ENCODE results near the gene STRA8.

Gene STRA8, protein sequence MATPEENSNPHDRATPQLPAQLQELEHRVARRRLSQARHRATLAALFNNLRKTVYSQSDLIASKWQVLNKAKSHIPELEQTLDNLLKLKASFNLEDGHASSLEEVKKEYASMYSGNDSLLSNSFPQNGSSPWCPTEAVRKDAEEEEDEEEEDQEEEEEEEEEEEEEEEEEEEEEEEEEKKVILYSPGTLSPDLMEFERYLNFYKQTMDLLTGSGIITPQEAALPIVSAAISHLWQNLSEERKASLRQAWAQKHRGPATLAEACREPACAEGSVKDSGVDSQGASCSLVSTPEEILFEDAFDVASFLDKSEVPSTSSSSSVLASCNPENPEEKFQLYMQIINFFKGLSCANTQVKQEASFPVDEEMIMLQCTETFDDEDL

DNA sequence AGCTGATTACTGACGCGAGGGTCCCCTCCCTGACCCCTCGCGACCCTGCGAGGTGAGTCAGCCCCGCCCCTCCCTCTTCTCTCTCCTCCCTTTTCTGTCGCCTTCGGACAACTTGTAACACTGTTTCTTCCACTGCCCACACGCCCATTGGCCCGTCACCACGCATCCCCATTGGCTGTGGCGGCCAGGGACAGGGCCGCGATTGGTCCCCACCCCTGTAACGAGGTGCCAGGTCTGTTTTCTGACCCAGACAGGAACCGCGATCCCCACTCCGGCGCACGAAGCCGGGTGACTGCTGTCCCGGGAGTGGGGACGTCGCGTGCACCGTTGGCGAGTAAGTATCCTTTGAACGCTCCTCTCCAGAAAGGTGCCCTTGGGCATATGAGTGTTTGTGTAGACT is at the start of gene STRA8:
TSS of gene STRA8 (plus strand) at position 269 of the 400 bp plus-strand sequence. CDS start 6,687 bp downstream, outside the sequence.
- no peak for DNase-seq

DNA sequence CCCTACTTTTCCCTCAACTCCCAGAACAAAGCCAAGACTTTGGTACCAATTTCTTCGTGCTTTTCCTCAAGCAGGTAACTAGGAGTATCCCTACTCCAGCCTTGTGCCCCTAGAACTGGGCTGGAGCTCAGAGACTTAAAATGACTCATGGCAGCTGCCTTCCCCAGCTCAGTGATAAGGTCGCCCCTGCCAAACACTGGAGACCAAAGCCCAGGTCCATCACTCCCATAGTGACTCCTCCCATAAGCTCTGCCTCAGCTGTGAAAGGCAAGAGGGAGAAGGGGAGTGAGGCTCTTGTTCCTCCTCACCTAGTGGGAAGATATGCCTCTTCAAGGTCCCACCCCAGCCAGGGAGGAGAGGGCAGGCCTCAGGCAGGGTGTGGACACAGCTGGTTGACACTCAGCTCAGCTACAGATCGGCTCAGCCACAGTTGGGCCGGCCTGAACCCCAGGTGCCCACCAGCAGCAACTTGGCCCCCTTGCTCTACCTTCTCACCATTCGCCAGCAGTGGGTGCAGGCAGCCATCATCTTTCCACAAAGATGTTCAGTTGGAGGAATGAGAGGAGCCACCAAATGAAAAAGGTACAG is 49.3 kb upstream of the STRA8 start:
- DNase-seq, result no peak

DNA sequence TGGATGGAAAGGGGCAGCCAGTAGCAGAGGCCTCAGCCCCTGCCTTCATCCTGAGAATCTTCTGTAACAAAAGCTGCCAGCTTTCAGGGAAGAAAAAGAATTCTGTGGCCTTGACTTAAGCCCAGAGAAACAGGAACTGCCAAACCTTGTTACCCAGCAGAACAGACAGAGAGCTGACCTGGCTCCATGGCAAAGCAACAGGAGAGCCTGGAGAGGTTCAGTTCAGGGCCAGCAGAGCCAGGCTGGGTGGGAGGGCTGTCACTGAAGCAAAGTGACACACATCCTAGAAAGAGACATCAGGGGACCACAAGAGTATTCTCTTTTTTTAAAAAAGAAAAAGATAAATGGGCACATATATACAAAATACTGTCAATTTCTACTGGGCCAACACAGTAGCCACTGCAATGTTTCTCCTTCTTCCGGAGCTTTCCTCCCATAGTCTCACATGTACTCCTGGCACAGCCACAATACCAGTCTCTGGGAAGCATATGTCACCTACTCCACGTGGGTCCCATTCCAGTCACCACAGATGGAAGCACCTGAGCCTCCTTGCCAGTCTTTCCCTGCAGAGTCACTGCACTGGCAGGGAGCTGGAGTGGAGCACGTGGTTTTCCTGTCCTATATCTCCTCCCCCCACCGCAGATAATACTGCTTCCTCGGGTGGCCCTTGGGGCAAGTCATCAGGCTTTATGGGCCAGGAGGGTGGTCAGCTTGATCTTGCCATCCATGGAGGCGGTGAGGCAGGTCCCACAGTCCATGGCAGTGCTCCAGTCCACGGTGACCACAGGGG is 48.0 kb upstream of the STRA8 start:
- DNase-seq, result no peak

DNA sequence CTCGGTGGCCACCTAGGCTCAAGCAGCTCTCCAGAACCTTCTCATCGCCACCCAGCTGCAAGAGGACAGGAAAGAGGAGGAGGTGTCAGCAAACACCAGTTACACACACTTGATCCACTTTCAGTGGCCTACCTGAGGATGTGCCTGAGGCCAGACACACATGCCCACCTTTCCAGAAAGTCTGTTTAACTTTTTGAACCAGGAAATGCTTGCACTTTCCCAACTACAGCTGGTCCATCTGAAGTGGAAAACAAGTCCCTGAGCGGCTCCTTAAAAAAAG is 47.4 kb upstream of the STRA8 start:
- DNase-seq, result no peak

DNA sequence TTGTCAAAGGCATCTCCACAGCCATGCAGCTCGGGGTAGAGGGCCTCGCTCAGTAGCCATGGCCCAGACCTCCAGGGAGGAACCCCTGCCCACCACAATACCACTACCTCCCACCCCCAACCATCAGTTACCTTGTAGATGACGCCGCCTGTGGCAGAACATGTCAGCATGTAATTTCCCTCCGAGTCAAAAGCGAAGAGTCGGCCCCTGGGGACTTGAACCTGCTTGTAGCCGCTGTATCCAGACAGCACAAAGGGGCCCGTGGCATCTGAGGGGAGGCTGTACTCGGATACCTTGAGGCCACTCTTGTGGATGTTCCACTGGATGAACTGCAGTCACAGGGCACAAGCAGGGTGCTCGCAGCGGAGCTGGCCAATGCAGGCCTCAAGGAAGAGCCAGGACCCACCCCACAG is 46.8 kb upstream of the STRA8 start:
- no peak for DNase-seq

DNA sequence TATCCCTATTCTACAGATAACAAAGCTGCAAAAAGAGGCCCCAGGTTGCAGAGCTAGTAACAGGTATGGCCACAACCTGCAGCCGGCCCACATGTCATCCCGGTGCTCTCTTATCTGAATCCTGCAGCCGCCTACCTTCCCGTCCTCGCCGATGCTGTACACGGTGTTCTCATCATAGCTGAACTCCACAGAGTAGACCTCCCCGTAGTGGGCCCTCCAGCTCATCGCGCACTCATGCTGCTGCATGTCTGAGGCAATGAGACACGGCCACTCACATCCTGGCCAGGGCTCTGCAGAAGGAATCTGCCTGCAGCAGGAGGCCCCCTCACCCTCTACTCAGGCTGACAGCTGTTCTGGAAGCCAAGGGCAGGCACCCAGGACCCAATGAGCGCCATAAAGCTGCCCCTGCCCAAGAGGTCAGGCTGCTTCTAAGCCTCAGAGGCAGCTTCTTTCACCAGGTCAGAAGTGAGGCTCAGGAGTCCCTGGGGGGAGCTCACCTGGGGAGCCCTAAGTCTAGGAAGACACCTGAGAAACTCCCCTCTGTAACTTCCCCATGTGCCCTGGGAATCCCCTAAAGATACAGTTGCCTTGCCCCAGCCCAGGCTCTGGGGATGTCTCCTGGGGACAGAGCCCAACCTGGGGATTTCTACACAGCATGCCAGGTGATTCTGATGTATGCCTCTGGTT is 45.2 kb upstream of the STRA8 start:
- DNase-seq, result no peak

- DNase-seq, result no peak
Measured at GRCh38 chr7:135189221-135189662, 44.4 kb upstream of the STRA8 start.

DNA sequence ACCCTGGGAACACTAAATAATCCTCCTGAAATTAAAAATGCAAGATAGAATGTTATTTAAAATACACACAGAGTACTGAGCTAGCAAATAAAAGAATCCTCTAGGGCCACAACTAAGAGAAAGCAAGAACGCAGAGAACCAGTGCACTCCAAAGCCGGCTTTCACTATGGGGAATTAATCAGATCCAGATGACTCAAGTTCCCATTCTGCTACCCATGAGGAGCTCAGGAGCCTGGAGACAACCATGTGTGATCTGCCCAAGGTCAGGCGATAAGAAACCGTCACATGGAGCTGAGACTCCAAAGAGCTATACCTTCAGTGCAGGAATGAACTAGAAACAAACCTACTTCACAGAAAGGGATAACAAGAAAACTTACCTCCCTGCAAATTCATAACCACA is 43.7 kb upstream of the STRA8 start:
- DNase-seq, result no peak

DNA sequence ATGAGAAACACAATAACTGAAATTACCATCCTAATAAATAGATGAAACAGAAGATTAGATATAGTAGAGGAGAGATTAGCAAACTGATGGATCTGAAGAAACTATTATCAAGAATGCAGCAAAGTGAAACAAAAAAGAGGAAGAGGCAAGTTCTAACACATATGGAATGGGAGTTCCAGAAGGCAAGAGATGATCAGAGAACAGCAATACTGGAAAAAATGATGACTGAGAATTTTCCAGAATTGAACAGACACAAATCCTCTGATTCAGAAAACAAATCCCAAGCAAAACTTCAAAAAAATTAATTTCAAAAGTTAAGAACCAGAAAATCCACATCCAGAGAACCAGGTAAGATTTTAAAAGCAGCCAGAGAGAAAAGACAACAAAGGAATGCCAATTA is 42.9 kb upstream of the STRA8 start:
- no peak for DNase-seq

DNA sequence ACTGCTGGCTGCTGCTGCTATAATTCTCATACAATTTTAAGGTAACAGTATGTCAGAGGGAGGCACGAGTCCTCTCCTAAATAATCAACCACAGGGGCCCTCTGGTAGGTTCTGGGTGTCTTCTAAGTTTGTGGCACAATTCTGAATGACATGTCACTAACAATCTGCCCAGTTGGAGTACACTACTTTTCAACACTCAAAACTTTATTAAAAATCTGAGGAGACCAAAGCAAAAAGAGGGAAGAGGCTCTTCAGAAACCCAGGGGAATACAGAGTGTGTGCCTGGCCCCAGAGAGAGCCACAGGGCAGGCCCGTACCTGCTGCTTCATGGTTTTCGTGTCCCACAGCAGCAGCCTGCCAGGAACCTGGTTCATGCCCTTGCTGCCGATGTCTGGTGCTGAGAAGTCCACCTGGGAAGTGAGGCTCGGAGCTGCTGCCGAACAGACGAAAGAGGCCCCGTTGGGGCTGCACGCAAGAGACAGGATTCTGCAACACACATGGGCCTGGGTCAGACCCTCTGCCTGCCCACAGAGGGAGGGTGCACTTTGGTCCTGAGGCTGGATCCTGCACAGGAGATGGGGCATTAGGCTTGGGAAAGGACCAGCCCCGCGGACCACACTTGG is 40.6 kb upstream of the STRA8 start:
- DNase-seq, result no peak

DNA sequence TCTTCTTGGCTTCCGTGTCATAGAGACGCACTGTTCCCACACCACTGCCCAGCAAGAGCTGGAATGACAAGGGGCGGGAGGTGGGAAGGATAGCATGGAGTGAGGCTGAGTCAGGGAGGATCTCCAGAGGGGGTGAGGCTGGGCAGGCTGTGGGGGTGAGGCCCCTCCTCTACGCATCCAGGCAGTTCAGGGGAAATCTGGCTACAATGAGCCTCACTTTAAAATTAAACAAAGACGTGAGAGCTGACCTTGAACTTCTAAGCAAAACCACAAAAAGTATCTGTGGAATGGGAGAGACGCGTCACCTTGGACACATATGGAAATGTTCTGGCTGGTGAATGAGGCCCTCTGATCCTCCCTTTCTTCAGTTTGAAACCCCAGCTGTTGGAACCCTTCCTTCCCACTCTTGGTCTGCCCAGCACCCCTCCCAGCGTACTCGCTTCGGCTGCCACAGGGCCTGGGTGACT is 40.0 kb upstream of the STRA8 start:
- DNase-seq, result no peak

GRCh38 chr7:135194494-135195095 is 39.0 kb upstream of the STRA8 start:
- DNase-seq, result no peak

DNA sequence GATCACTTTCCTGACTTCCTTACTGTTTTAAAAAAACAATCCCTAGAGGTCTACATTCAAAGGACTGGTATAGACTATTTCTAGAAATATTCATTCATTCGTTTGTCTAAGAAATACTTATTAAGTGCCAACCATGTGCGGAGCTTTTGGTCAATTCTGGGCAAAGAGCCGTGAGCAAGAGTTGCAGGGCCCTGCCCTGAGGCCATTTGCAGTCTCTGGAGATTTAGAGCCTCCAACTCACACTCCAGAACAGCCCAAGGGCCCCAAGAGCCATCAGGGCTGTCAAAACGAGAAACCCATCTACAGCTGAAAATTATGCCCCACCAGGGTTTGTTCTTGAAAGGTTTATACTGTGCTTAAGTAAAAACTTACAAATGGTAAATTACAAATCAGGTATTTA is 38.5 kb upstream of the STRA8 start:
- DNase-seq, result no peak

- no peak for DNase-seq
Measured at GRCh38 chr7:135195968-135196629, 37.5 kb upstream of the STRA8 start.

DNA sequence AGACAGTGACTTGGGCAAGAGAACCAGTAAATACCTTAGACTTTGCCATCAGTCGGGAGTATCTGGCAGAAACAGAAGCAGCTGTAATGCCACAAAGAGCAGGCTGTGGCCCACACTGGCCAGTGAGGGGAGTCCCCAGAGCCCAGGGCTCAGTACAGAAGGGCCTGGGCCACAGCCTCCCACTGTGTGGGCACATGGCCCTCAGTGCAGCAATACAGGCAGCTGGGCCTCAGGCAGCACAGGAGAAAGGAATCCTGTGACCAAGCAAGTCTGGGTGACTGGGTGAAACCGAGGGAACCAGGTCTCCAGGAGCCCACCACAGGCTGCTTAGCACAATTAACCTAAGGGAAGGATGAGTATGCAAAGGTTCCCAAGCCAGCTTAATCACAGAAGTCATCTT is 36.3 kb upstream of the STRA8 start:
- DNase-seq, result no peak

- no peak for DNase-seq
Measured at GRCh38 chr7:135197906-135198655, 35.6 kb upstream of the STRA8 start.

- no peak for DNase-seq
Measured at GRCh38 chr7:135199439-135199838, 34.2 kb upstream of the STRA8 start.

DNA sequence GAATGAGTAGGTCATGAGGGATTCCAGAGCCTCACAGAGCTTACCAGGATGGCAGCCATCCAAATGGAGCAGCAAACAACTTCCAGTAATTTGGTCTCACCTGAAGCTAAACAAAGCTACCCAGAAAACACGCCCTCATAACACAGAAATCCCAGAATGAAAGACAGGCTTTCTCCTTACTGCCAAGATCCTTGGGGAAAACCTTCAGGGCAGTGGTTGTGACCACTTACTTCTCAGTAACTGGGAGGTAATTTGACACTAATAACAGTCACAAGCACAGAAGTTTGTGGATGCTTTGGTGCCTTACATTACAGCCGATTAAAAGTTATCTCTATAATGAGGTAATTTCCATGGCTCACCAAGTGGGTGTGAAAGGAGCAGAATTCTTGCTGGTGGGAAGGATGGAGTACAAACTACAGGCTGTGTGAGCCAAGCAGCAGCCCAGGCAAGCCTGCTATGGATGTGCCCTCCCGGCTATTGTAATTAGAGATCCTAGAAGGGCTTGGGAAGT is 32.8 kb upstream of the STRA8 start:
- peak; percentile 16 for DNase-seq

GRCh38 chr7:135201350-135201749 is 32.3 kb upstream of the STRA8 start:
- no peak for DNase-seq

- DNase-seq, result peak; percentile 61
Measured at GRCh38 chr7:135204341-135204749, 29.3 kb upstream of the STRA8 start.

GRCh38 chr7:135204876-135205275 is 28.8 kb upstream of the STRA8 start:
- peak; percentile 53 for DNase-seq

All from NCI-H226 (cell line).